Mucosa of stomach (tissue), 1 donor: Measurements from ENCODE around the gene GGT6.

Experiments used
- H3K27me3 ChIP-seq: one replicate; pipeline ENCODE4 v1.7.0; 2013; ENCODE audit warnings: mild to moderate bottlenecking, low read length; ENCODE audit not compliant: control insufficient read depth, insufficient read depth
- H3K36me3 ChIP-seq: one replicate; pipeline ENCODE4 v1.7.0; 2013; ENCODE audit warnings: low read length; ENCODE audit not compliant: control insufficient read depth, insufficient read depth
- H3K4me1 ChIP-seq: one replicate; pipeline ENCODE4 v1.7.0; 2013; ENCODE audit warnings: mild to moderate bottlenecking, low read length; ENCODE audit not compliant: control insufficient read depth, insufficient read depth
- H3K4me3 ChIP-seq: one replicate; pipeline ENCODE4 v1.7.0; 2013; ENCODE audit warnings: low read length
- H3K9ac ChIP-seq: one replicate; pipeline ENCODE4 v1.7.0; 2013; ENCODE audit warnings: mild to moderate bottlenecking, low read length, moderate library complexity
- H3K9me3 ChIP-seq: one replicate; pipeline ENCODE4 v1.7.0; 2013; ENCODE audit warnings: mild to moderate bottlenecking, low read length, moderate library complexity; ENCODE audit not compliant: control insufficient read depth
- donor health status: Pancreatic carcinoma.

Gene GGT6

DNA sequence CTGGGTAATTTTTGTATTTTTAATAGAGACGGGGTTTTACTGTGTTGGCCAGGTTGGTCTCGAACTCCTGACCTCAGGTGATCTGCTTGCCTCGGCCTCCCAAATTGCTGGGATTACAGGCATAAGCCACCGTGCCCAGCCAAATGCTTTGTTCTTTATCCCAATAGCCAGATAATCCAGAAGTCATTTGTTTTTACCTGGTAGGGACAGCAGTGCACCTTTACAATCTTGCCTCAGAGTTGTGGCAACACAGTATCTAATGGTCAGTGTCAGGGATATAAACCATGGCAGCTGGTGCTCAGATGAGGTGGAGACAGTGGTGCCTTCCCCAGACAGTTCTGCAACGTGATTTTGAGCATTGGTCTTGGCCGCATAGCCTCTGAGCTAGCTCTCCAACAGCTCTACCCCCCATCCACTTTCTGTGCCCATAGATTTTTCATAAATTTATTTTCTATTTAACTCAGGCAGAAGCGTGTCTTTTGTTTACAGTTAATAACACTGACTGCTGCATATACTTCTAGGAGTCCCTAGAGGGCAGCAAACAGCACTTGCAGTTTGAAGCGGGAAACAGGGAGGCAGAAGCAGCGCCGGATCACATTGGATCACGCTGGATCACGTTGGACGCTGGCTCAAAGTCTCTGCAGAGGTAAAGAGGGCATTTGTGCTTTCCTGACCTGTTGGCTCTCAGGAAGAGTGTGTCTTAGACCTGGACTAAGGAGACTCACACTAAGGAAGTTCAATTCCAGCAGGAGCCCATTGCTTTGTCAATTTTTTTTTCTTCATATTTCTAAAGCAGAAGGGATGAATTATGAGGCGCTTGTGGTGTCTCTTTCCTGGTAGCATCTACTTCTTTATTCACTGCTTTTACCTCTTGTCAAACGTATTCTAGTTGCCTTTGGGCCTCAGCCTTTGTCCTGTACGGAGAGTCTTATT, 5.1 kb upstream of the GGT6 start:
- no peaks in the 10 kb centered on the region for H3K27me3 ChIP-seq
- peak overlapping the region; percentile 1 for H3K9ac ChIP-seq
- H3K9me3 ChIP-seq = no peaks in the 10 kb centered on the region
- no peak overlapping the region for H3K4me3 ChIP-seq
- no peaks in the 10 kb centered on the region for H3K36me3 ChIP-seq
- peaks cover 15% of the 10 kb centered on the region for H3K4me1 ChIP-seq

DNA sequence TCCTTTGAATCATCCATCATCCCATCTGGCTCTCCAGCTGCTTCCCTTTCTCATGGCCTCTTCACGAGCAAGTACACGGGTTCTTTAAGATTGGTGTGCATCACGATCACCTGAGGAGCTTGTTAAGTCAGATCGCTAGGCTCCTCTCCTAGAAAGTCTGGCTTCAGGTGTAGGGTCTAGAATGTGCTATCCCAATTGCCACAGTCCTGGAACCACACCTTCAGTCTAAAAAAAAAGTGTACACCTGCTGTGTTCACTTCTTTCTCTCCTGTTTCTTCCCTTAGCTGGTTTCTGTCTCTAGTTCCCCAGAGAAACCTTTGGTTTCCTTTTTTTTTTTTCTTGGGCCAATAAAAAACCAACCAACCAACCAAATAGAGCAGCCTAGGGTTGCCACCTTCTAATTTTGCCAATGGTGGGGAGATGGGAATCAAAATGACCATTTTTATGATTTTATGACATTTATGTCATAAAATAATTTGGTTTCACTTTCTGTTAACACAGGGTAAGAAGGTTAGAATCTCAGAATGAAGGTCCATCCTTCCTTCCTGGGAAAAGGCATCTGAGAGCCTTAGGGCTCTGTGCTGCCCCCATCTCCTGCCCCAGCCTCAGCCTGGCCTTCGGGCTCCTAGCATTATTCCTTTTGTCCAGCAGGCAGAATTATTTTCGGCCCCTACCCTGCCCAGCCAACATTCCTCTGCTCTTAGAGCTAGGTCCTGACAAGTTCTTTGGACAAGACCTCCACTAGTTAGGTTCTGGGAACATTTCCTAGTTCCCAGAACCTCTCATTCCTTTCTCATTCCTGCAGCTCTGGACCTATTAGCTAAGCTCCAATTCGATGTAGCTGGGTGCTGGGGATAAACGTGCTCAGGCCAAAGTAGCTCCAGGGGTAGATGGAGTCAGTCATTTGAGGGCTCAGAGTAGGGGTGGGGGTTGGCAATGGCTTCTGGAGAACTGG, 1.9 kb upstream of the GGT6 start:
- Histone ChIP-seq H3K27me3 (no peaks in the 10 kb centered on the region), H3K4me3 (no peak overlapping the region), H3K36me3 (no peaks in the 10 kb centered on the region), H3K9me3 (no peaks in the 10 kb centered on the region), H3K4me1 (peaks cover 30% of the 10 kb centered on the region), H3K9ac (no peak overlapping the region)

DNA sequence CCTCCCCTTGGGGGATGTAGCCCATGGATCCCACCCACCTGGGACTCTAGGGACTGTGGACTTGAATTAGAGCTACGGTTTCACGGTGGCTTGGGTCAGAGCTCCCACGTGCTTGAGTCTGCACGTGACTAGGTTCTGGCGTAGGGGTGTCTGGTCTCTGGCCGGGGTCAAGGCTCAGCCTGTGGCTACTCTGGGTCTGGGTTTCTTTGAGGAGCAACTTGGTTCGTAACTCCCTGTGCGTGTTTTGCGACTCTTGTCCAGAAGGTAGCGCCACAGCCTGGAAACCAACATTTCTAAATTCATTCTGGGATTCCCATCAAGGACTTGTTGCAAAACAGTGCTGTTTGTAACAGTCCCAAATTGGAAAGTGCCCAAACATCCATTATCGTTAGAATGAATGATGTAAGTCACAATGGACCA, 470 bp upstream of the GGT6 start:
- no peaks in the 10 kb centered on the region for H3K27me3 ChIP-seq
- H3K4me1 ChIP-seq = peaks cover 34% of the 10 kb centered on the region
- H3K36me3 ChIP-seq = no peaks in the 10 kb centered on the region
- H3K4me3 ChIP-seq = peak overlapping the region; percentile 54
- H3K9ac ChIP-seq = peak overlapping the region; percentile 83
- H3K9me3 ChIP-seq = no peaks in the 10 kb centered on the region

DNA sequence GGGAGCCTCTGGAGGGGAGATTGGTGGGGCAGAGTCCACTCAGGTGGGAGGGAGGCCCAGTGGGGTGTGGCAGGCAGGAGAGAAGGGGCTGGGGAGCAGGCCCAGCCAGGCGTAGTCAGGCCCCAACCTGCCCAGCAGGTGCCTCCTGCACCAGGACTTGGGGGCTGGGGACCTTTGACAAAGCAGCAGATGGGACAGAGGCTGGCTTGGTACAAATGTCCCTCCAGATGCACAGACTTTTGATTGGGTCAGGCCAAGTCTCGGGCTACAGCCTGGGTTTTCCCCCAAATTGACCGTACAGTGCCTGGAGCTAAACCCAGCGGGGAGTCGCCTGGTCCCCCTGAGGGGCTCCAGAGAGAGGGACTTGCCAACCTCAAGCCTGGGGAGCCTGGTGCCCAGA, 411 bp downstream of the GGT6 start:
- peak overlapping the region; percentile 83 for H3K9ac ChIP-seq
- H3K4me3 ChIP-seq = peak overlapping the region; percentile 54
- H3K9me3 ChIP-seq = no peaks in the 10 kb centered on the region
- H3K27me3 ChIP-seq = no peaks in the 10 kb centered on the region
- no peaks in the 10 kb centered on the region for H3K36me3 ChIP-seq
- peaks cover 31% of the 10 kb centered on the region for H3K4me1 ChIP-seq

DNA sequence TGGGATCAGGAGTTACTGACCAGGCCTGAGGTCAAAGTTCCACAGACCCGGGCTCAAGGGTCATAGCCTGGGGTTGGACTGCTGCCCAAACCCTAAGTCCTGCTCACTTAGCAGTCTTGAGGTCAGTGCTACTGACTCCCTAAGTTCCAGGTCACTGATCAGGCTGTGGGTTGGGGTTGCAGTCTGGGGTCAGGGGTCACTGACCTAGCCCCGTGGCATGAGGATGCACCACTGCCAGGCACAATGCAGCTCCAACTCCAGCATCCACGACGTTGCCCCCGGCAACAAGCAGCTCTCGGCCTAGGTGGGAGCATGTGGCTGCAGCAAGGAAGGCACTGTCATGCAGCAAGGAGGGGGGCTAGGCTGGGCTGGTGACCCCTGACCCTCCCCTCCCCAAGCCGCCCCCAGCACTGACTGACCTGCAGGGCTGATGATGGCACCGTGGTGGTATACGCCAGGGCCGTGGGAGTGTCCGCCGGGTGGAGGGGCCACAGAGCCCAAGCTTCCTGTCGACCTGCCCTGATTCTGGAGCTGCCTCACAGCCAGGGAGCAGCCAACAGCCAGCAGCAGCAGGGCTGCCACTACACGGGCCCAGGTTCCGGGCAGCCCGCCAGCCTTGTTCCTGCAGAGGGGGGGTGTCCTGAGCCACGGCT, 1.1 kb downstream of the GGT6 start:
- Histone ChIP-seq H3K9ac (peak overlapping the region; percentile 83), H3K27me3 (no peaks in the 10 kb centered on the region), H3K4me3 (peak overlapping the region; percentile 54), H3K9me3 (no peaks in the 10 kb centered on the region), H3K36me3 (no peaks in the 10 kb centered on the region), H3K4me1 (peaks cover 37% of the 10 kb centered on the region)

DNA sequence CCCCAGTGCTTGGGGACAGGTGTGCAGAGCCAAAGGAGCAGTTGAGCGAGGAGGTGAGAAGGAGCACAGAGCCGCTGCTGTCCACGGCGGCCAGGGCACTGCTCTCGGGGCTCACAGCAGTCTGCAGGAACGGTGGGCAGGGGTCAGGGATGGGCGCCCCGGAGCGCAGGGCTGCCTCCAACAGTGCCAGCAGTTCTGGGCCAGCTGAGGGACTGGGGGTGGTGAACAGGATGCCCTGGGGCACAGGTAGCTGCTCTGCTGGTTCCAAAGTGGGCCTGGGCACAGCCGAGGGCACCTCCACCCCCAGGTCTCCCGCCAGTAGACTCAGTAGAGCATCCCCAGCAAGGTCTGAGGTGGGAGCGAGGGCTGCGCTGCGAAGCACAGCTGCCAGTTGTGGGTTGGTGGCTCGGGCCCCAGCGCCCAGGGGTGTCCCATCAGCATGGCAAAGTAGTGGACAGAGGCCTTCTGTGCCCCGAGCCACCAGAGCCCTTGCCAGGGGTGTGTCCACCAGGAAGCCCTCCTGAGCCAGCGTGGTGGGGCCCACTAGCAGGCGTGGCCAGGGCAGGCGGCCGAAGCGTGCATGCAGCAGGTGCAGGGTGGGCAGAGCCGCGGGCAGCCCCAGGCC, 1.9 kb downstream of the GGT6 start:
- H3K27me3 ChIP-seq = no peaks in the 10 kb centered on the region
- H3K36me3 ChIP-seq = no peaks in the 10 kb centered on the region
- H3K4me3 ChIP-seq = no peak overlapping the region
- no peak overlapping the region for H3K9ac ChIP-seq
- H3K9me3 ChIP-seq = no peaks in the 10 kb centered on the region
- H3K4me1 ChIP-seq = peaks cover 41% of the 10 kb centered on the region

DNA sequence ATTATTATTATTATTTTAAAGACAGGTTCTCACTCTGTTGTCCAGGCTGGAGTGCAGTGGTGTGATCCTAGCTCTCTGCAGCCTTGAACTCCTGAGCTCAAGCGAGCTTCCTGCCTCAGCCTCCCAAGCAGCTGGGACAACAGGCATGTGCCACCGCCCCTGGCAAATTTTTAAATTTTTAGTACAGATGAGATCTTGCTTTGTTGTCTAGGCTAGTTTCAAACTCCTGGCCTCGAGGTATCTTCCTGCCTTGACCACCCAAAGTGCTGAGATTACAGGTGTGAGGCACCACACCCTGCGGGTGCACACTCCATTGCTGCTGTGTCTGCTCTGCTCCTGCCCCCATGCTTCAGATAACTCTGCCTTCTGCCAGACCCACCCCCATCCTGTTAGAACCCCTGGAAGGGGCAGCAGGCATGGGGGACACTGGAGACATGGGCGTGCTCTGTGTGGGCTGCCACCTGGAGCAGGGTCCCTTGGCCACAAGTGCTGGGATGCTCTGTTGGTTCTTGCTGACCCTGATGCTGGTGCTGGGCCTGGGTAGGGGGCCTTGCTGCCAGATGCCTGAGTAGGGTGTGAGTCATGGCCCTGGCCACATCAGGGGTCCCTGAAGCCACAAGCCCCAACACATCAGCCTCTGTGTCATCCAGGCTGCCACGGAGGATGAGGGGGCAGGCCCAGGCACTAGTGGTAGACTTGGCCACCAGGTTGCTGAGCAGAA, 2.6 kb downstream of the GGT6 start:
- Histone ChIP-seq H3K27me3 (no peaks in the 10 kb centered on the region), H3K4me1 (peaks cover 41% of the 10 kb centered on the region), H3K4me3 (no peak overlapping the region), H3K9ac (no peak overlapping the region), H3K9me3 (no peaks in the 10 kb centered on the region), H3K36me3 (no peaks in the 10 kb centered on the region)

DNA sequence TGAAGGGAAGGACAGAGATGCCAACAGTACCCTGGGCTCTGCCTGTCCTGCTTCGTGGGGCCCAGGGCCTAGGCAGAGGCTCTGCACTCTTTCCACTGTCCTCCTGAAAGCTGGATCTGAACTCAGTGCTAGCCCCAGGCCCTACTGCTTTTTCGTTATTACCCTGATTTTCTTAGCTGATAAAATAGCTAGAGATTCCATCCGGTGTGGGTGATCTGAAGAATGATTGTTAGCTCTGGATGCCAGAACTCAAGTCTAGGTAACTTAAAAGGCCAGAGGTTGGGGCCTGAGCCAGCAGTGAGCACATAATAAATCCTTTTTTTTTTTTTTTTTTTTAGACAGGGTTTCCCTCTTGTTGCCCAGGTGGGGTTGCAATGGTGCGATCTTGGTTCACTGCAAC, 3.4 kb downstream of the GGT6 start:
- Histone ChIP-seq H3K9me3 (no peaks in the 10 kb centered on the region), H3K36me3 (no peaks in the 10 kb centered on the region), H3K27me3 (no peaks in the 10 kb centered on the region), H3K4me1 (peaks cover 41% of the 10 kb centered on the region), H3K9ac (no peak overlapping the region), H3K4me3 (no peak overlapping the region)

DNA sequence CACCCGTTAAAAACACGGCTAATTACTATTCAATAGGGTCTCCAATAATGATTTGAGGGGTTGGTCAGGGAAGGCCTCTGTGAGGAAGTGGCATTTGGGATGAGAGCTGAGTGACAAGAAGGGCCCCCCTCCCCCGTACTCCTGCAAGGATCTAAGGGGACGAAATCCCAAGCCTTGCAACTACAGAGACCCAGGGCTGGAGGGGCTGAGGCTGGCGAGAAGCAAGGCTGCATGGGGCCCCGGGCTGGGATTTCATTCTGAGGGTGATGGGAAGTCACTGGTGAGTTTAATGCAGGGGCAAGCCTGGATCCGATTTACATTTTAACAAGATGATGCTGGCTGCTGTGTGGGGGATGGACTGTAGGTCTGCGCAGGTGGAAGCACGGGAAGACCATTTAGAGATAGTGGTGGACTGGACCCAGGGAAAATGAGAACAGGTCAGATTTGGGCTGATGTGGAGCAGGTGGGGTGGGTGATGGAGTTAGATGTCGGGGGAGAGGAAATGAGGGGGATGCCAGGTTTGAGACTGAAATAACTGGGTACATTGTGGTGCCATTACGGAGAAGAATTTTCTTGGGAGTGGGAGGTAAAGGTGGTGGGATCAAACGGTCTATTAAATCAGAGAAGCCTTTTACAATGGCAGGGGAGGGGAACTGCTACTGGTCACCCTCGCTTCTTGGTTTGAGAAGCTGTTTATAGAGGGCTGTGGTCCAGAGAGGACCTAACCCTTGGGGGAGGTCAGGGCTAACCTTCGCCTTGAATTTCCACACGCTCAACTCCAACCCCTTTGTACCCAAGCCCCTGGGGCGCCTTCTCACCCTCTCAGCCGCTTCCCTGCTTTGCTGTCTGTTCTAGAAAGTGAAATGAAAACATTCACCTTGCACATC, 4.3 kb downstream of the GGT6 start:
- no peaks in the 10 kb centered on the region for H3K9me3 ChIP-seq
- peak overlapping the region; percentile 79 for H3K4me3 ChIP-seq
- peak overlapping the region; percentile 81 for H3K9ac ChIP-seq
- H3K36me3 ChIP-seq = peaks cover 1% of the 10 kb centered on the region
- H3K4me1 ChIP-seq = peaks cover 40% of the 10 kb centered on the region
- no peaks in the 10 kb centered on the region for H3K27me3 ChIP-seq

DNA sequence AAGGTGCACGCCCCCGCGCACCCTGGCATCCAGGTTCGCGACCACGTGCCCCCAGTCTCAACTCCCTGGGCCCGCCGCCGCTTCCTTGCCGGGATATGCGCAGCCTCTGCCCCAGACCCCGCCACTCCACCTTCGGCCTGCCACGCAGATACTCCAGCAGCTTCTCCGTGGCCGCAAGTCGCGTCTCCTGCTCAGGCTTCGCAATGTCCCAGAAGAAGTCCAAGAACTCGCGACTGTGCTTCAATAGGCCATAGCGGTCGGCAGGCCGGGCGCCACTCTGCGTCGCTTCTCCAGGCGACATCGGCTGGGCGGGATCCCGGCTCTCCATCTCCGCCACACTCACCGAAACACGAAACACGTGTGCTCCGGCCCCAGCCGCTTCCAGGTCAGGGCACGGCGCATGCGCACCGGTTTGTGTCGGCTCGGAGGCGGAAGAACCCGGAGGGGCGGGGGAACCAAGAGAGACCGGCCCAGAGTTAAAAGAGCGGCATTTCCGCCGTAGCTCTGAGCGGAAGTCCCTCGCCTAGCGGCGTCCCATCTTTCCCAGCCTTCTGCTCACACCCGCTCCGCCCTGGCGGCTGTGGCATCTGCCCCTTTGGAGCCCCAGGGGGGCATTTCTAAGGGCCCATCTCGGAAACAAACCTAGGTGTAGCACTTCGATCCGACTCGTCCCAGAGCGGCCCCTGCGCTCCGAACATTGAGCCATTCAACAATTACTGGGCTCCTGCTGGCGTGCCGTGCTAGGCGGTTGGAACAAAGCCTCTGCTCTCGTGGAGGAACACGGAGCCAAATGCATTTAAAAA, 5.2 kb downstream of the GGT6 start, which contains the start of gene MYBBP1A:
Gene MYBBP1A (minus strand): TSS at position 388 of the 803 bp plus-strand sequence. CDS start 60 bp downstream, at position 328.
- H3K27me3 ChIP-seq = no peaks in the 10 kb centered on the region
- H3K36me3 ChIP-seq = peaks cover 4% of the 10 kb centered on the region
- peaks cover 31% of the 10 kb centered on the region for H3K4me1 ChIP-seq
- H3K4me3 ChIP-seq = peak within 1 kb of the TSS; percentile 79
- H3K9me3 ChIP-seq = no peaks in the 10 kb centered on the region
- H3K9ac ChIP-seq = peak within 1 kb of the TSS; percentile 81
